SK-N-SH (cell line): ENCODE measurements around the gene PLAGL1. TPM values are rescaled to one million over a fixed set of nuclear protein-coding genes. Genes with fewer than 3 reads are reported as not detected.

Experiments used
- CTCF ChIA-PET: fragments of 300-600, 350-600 bp; formaldehyde crosslinking; extraction: SDS; loops from one replicate; lab custom pipeline; 2021; lab: Yijun Ruan, JAX
- POLR2A ChIA-PET: fragments of 350-600 bp; sonication (Branson Sonifier 250); formaldehyde crosslinking; extraction: SDS; loops from one replicate; lab custom pipeline; 2020; ENCODE audit warnings: antibody characterized with exemption, inconsistent platforms; lab: Yijun Ruan, JAX
- DNase-seq: peaks from one replicate; pipeline ENCODE4 v3.0.0; 2012
- H2AFZ ChIP-seq: fragments of 200-600 bp; sonication (generic); 2 replicates; pipeline ENCODE4 v1.8.1; 2016; ENCODE audit warnings: antibody characterized with exemption, mild to moderate bottlenecking, low read depth
- H3F3A ChIP-seq: fragments of 200-600 bp; sonication (generic); replicated peaks from 2 replicates; pipeline ENCODE3; 2016; ENCODE audit warnings: antibody characterized with exemption, mild to moderate bottlenecking; ENCODE audit not compliant: insufficient read depth
- H3K27ac ChIP-seq, 2 experiments: fragments of 200-500 bp in 1 of 2; fragments of 200-600 bp in 1 of 2; sonication (Bioruptor generic) in 1 of 2; sonication (generic), shearing (Covaris generic) in 1 of 2; 2 replicates each; pipeline versions ENCODE4 v1.5.1 to v1.6.1; 2014 to 2016; ENCODE audit warnings: low read depth in 2 of 2, inconsistent platforms in 1 of 2, low read length in 1 of 2, mild to moderate bottlenecking in 1 of 2, mixed read lengths in 1 of 2
- H3K27me3 ChIP-seq: fragments of 200-600 bp; sonication (generic), shearing (Covaris generic); 2 replicates; pipeline ENCODE4 v1.6.1; 2016; ENCODE audit warnings: mixed run types; ENCODE audit not compliant: insufficient read depth
- H3K36me3 ChIP-seq, 2 experiments: fragments of 200-500 bp in 1 of 2; fragments of 200-600 bp in 1 of 2; sonication (Bioruptor generic) in 1 of 2; sonication (generic) in 1 of 2; replicated peaks in 1 of 2; 2 replicates each; pipeline versions ENCODE3 to v1.5.1; 2014 to 2016; ENCODE audit warnings: low read length in 1 of 2, mild to moderate bottlenecking in 1 of 2; ENCODE audit not compliant: insufficient read depth in 2 of 2, control insufficient read depth in 1 of 2
- H3K4me1 ChIP-seq, 2 experiments: fragments of 200-500 bp in 1 of 2; fragments of 200-600 bp in 1 of 2; sonication (Bioruptor generic) in 1 of 2; sonication (generic), shearing (Covaris generic) in 1 of 2; 2 replicates each; pipeline versions ENCODE4 v1.5.1 to v1.6.1; 2014 to 2016; ENCODE audit warnings: low read depth in 1 of 2, low read length in 1 of 2, mixed run types in 1 of 2; ENCODE audit not compliant: insufficient read depth in 2 of 2, control insufficient read depth in 1 of 2
- H3K4me2 ChIP-seq: fragments of 200-600 bp; sonication (generic), shearing (Covaris generic); 2 replicates; pipeline ENCODE4 v1.6.1; 2017; ENCODE audit warnings: mixed run types
- H3K4me3 ChIP-seq, 2 experiments: fragments of 200-500 bp in 1 of 2; fragments of 200-600 bp in 1 of 2; sonication (Bioruptor generic) in 1 of 2; sonication (generic), shearing (Covaris generic) in 1 of 2; 2 replicates each; pipeline versions ENCODE4 v1.5.1 to v1.8.1; 2014 to 2016; ENCODE audit warnings: low read depth in 2 of 2, inconsistent platforms in 1 of 2, low read length in 1 of 2, mild to moderate bottlenecking in 1 of 2, mixed read lengths in 1 of 2, moderate library complexity in 1 of 2
- H3K79me2 ChIP-seq: fragments of 200-600 bp; sonication (generic); 2 replicates; pipeline ENCODE4 v1.8.1; 2017; ENCODE audit warnings: mild to moderate bottlenecking; ENCODE audit not compliant: insufficient read depth
- H3K9ac ChIP-seq: fragments of 200-600 bp; sonication (generic); 2 replicates; pipeline ENCODE4 v1.6.1; 2017; ENCODE audit warnings: mixed run types
- H3K9me2 ChIP-seq: fragments of 200-600 bp; sonication (generic); 2 replicates; pipeline ENCODE4 v1.6.1; 2017; ENCODE audit warnings: mixed run types
- H3K9me3 ChIP-seq: fragments of 200-600 bp; sonication (generic); 2 replicates; pipeline ENCODE4 v1.6.1; 2017; ENCODE audit warnings: mixed run types, mild to moderate bottlenecking, moderate library complexity
- H4K20me1 ChIP-seq: fragments of 200-600 bp; sonication (generic); 2 replicates; pipeline ENCODE4 v1.6.1; 2017; ENCODE audit warnings: mild to moderate bottlenecking, mixed run types; ENCODE audit not compliant: insufficient read depth
- EZH2phosphoT487 ChIP-seq: fragments of 200-600 bp; sonication (generic); IDR thresholded peaks from 2 replicates; pipeline ENCODE4 v1.6.1; 2017; ENCODE audit warnings: low read depth, mixed run types, mild to moderate bottlenecking, antibody characterized with exemption, moderate library complexity, borderline replicate concordance
- FOXM1 ChIP-seq: IDR thresholded peaks from 2 replicates; pipeline ENCODE4 v1.4.0; 2012; ENCODE audit warnings: low read depth, mild to moderate bottlenecking
- GABPA ChIP-seq: IDR thresholded peaks from 2 replicates; pipeline ENCODE4 v1.4.0; 2012; ENCODE audit warnings: low read depth, mild to moderate bottlenecking
- GATA2 ChIP-seq: sonication (generic); formaldehyde crosslinking; IDR thresholded peaks from 2 replicates; pipeline ENCODE4 v1.5.0; 2020; ENCODE audit warnings: mild to moderate bottlenecking, missing genetic modification reagents
- JUND ChIP-seq: IDR thresholded peaks from 2 replicates; pipeline ENCODE4 v1.4.0; 2012
- MEF2A ChIP-seq: IDR thresholded peaks from 2 replicates; pipeline ENCODE4 v1.4.0; 2012; ENCODE audit warnings: low read depth, borderline replicate concordance
- MXI1 ChIP-seq: IDR thresholded peaks from 2 replicates; pipeline ENCODE4 v1.6.1; 2012; ENCODE audit warnings: mild to moderate bottlenecking, low read depth, low read length, improper control_type of control experiment
- NFIC ChIP-seq: IDR thresholded peaks from 2 replicates; pipeline ENCODE4 v1.4.0; 2012; ENCODE audit warnings: borderline replicate concordance
- POLR2AphosphoS5 ChIP-seq: IDR thresholded peaks from 2 replicates; pipeline ENCODE4 v1.6.1; 2012; ENCODE audit warnings: low read depth, low read length
- RAD21 ChIP-seq: IDR thresholded peaks from 2 replicates; pipeline ENCODE4 v1.6.1; 2012; ENCODE audit warnings: mild to moderate bottlenecking, low read length
- RCOR1 ChIP-seq: fragments of 150-350 bp; IDR thresholded peaks from 2 replicates; pipeline ENCODE4 v1.6.1; 2017; ENCODE audit warnings: antibody characterized with exemption, low read length
- RFX5 ChIP-seq: IDR thresholded peaks from 2 replicates; pipeline ENCODE4 v1.6.1; 2012; ENCODE audit warnings: mild to moderate bottlenecking, improper control_type of control experiment, low read length
- TCF12 ChIP-seq: IDR thresholded peaks from 2 replicates; pipeline ENCODE4 v1.4.0; 2012
- YY1 ChIP-seq: IDR thresholded peaks from 2 replicates; pipeline ENCODE4 v1.4.0; 2012; ENCODE audit warnings: low read depth, mild to moderate bottlenecking
- WGBS: methylation state at CpG from one replicate; pipeline ENCODE4 v1.1.6; 2017; ENCODE audit warnings: low lambda C conversion rate; 5-methylcytosine and 5-hydroxymethylcytosine counted together
- polyA plus RNA-seq, 3 experiments: library from polyadenylated mRNA; depleted of rRNA; stranded (reverse); fragments of >200 nt; gene quantifications; 2 replicates each; pipeline ENCODE4 v1.2.3, GENCODE V29; 2012
- TF ChIP-seq, protein P1 (sequence below): IDR thresholded peaks from 2 replicates; pipeline ENCODE4 v1.4.0; 2012; ENCODE audit warnings: low read depth, borderline replicate concordance
- TF ChIP-seq, protein P2 (sequence below): IDR thresholded peaks from 2 replicates; pipeline ENCODE4 v1.4.0; 2012; ENCODE audit warnings: low read depth

PLAGL1 gene
- polyA plus RNA-seq, 1 of the 3 experiments (the other 2 are of a cell fraction): 25.8 TPM

DNA sequence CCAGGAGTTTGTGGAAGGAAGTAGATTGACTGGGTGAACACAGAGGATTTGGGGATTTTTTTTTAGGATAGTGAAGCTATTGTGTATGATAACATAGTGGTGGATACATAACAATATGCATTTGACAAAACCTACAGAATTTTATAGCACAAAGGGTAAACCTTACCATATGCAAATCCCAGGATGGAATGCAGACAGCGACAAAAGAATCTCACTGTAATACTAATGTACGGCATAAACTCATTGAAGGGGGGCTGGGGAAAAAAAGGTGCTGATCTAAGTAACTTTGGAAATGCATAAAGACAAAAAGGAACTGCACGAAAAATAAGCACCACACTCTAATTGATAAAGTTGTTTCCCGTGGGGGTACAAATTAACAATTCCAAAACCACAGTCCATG, 15.2 kb upstream of the PLAGL1 start:
- H3K4me1 ChIP-seq: no peaks in the 10 kb centered on the region
- no peak overlapping the region for H2AFZ ChIP-seq
- H3K79me2 ChIP-seq: no peaks in the 10 kb centered on the region
- no peaks in the 10 kb centered on the region for H4K20me1 ChIP-seq
- no peak for DNase-seq
- H3K27me3 ChIP-seq: no peaks in the 10 kb centered on the region; the same call in 1 of the 2 replicates
- CTCF ChIA-PET: interaction anchor here (2.3 to 4.3 kb wide), 2 partner anchors 10 to 448 kb away, joined by 12 to 27 read pairs; no protein-coding TSS in a partner anchor
- POLR2A ChIA-PET: no interaction called here
- WGBS: 40% methylated on average over 4 of the region's 4 CpGs
- H3K4me3 ChIP-seq: no peak overlapping the region
- H3F3A ChIP-seq: no peaks in the 10 kb centered on the region
- TF ChIP-seq GATA2 (CRISPR knock-in tag) (no peak), FOXM1 (no peak), RAD21 (no peak), RFX5 (no peak), MEF2A (no peak), YY1 (no peak), GABPA (no peak)
- H3K9me3 ChIP-seq: no peaks in the 10 kb centered on the region
- no peak overlapping the region for H3K27ac ChIP-seq
- no peaks in the 10 kb centered on the region for H3K36me3 ChIP-seq
- no peaks in the 10 kb centered on the region for H3K9me2 ChIP-seq
- no peak overlapping the region for H3K4me2 ChIP-seq
- H3K9ac ChIP-seq: no peak overlapping the region

DNA sequence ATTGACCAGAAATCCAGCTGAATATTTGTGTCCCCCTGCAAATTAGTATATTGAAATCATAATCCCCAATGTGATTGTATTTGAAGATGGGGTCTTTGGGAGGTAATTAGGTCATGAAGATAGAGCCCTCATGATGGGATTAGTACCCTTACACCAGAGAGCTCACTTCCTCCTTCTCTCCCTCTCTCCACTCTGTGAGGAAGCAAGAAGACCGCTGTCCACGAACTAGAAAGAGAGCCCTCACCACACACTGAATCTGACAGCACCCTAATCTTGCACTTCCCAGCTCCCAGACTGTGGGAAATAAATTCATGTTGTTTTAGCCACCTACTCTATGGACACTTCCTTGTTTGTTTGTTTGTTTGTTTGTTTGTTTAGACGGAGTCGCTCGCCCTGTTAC, 11.9 kb upstream of the PLAGL1 start:
- no peaks in the 10 kb centered on the region for H3K9me3 ChIP-seq
- no peaks in the 10 kb centered on the region for H3K79me2 ChIP-seq
- H3K9ac ChIP-seq: no peak overlapping the region
- H3K9me2 ChIP-seq: no peaks in the 10 kb centered on the region
- no peak overlapping the region for H3K4me2 ChIP-seq
- ChIA-PET CTCF (interaction anchor here (0.8 to 1.4 kb wide), 3 partner anchors 80 to 445 kb away, joined by 3 to 8 read pairs (median 3); no protein-coding TSS in a partner anchor), POLR2A (interaction anchor here (0.6 kb wide), 1 partner anchor 1330 kb away, joined by 3 read pairs; no protein-coding TSS in a partner anchor)
- H2AFZ ChIP-seq: no peak overlapping the region
- no peaks in the 10 kb centered on the region for H3K4me1 ChIP-seq
- 63% methylated on average over 5 of the region's 5 CpGs for WGBS
- no peak for TF ChIP-seq RAD21
- TF ChIP-seq, protein P1, sequence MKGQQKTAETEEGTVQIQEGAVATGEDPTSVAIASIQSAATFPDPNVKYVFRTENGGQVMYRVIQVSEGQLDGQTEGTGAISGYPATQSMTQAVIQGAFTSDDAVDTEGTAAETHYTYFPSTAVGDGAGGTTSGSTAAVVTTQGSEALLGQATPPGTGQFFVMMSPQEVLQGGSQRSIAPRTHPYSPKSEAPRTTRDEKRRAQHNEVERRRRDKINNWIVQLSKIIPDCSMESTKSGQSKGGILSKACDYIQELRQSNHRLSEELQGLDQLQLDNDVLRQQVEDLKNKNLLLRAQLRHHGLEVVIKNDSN: no peak
- TF ChIP-seq TCF12: no peak
- no peak for TF ChIP-seq EZH2phosphoT487
- TF ChIP-seq RFX5: no peak
- no peak for TF ChIP-seq POLR2AphosphoS5
- TF ChIP-seq, protein P2, sequence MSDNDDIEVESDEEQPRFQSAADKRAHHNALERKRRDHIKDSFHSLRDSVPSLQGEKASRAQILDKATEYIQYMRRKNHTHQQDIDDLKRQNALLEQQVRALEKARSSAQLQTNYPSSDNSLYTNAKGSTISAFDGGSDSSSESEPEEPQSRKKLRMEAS: no peak
- TF ChIP-seq MXI1: no peak
- TF ChIP-seq NFIC: no peak
- no peak for TF ChIP-seq GABPA
- no peak for TF ChIP-seq JUND
- TF ChIP-seq RCOR1: no peak
- no peaks in the 10 kb centered on the region for H3F3A ChIP-seq
- no peak overlapping the region for H3K4me3 ChIP-seq
- no peaks in the 10 kb centered on the region for H3K36me3 ChIP-seq
- H3K27me3 ChIP-seq: no peaks in the 10 kb centered on the region; the same call in 1 of the 2 replicates
- no peak for DNase-seq
- H3K27ac ChIP-seq: no peak overlapping the region
- H4K20me1 ChIP-seq: no peaks in the 10 kb centered on the region
